IMR-90 (cell line): ENCODE results near the gene DCTD. TPM values are rescaled to one million over a fixed set of nuclear protein-coding genes. Genes with fewer than 3 reads are reported as not detected.

Experiments used
- ATAC-seq: fragments of 200-7000 bp; cut with Tn5 transposase; 2 replicates; pipeline ENCODE4 v1.9.1; 2020; ENCODE audit warnings: low read depth, mild to moderate bottlenecking, moderate library complexity
- BruUV-seq: library from RNA; stranded (reverse); fragments of 400-500 nt; replicated peaks from 2 replicates; lab custom pipeline; 2021; lab: Mats Ljungman, UMichigan
- CTCF ChIA-PET: fragments of 300-600 bp; formaldehyde crosslinking; extraction: SDS; loops from one replicate; lab custom pipeline; 2021; ENCODE audit warnings: antibody characterized with exemption; lab: Yijun Ruan, JAX
- POLR2A ChIA-PET: fragments of 300-600 bp; sonication (Branson Sonifier 250); formaldehyde crosslinking; loops from one replicate; lab custom pipeline; 2022; ENCODE audit warnings: antibody characterized with exemption; ENCODE audit not compliant: unreplicated experiment; lab: Charles Lee
- DNase-seq: peaks from one replicate; pipeline ENCODE4 v3.0.0; 2013
- H2AFZ ChIP-seq: replicated peaks from 2 replicates; pipeline ENCODE3; 2013; ENCODE audit warnings: low read length, mild to moderate bottlenecking; ENCODE audit not compliant: poor library complexity
- H2AK5ac ChIP-seq: 2 replicates; pipeline ENCODE4 v1.6.1; 2013; ENCODE audit warnings: low read depth, low read length, inconsistent platforms
- H2AK9ac ChIP-seq: replicated peaks from 2 replicates; pipeline ENCODE3; 2013; ENCODE audit warnings: mild to moderate bottlenecking, low read depth, low read length, moderate library complexity; ENCODE audit not compliant: poor library complexity
- H2BK120ac ChIP-seq: 2 replicates; pipeline ENCODE4 v1.6.1; 2013; ENCODE audit warnings: low read depth, low read length, inconsistent platforms
- H2BK15ac ChIP-seq: 3 replicates; pipeline ENCODE4 v1.6.1; 2013; ENCODE audit warnings: low read depth, low read length, inconsistent platforms
- H2BK20ac ChIP-seq: 2 replicates; pipeline ENCODE4 v1.6.1; 2013; ENCODE audit warnings: low read depth, mild to moderate bottlenecking, inconsistent platforms, low read length, moderate library complexity
- H2BK5ac ChIP-seq: 2 replicates; pipeline ENCODE4 v1.6.1; 2013; ENCODE audit warnings: mild to moderate bottlenecking, low read depth, low read length, inconsistent platforms; ENCODE audit not compliant: poor library complexity, severe bottlenecking
- H3K14ac ChIP-seq: replicated peaks from 2 replicates; pipeline ENCODE4 v1.6.1; 2013; ENCODE audit warnings: low read depth, low read length, inconsistent platforms
- H3K18ac ChIP-seq: 2 replicates; pipeline ENCODE4 v1.6.1; 2013; ENCODE audit warnings: low read depth, low read length, control low read depth
- H3K23ac ChIP-seq: 2 replicates; pipeline ENCODE4 v1.6.1; 2013; ENCODE audit warnings: low read depth, low read length, inconsistent platforms
- H3K27ac ChIP-seq: 2 replicates; pipeline ENCODE4 v1.5.1; 2013; ENCODE audit warnings: mild to moderate bottlenecking, control low read depth, low read length; ENCODE audit not compliant: insufficient read depth
- H3K27me3 ChIP-seq: 2 replicates; pipeline ENCODE4 v1.6.1; 2013; ENCODE audit warnings: low read length; ENCODE audit not compliant: control insufficient read depth, insufficient read depth
- H3K36me3 ChIP-seq: 2 replicates; pipeline ENCODE4 v1.6.1; 2013; ENCODE audit warnings: low read length, mixed read lengths; ENCODE audit not compliant: control insufficient read depth, insufficient read depth
- H3K4ac ChIP-seq: 2 replicates; pipeline ENCODE4 v1.6.1; 2013; ENCODE audit warnings: low read depth, low read length, inconsistent platforms
- H3K4me1 ChIP-seq: 2 replicates; pipeline ENCODE4 v1.6.1; 2013; ENCODE audit warnings: low read length, mixed read lengths; ENCODE audit not compliant: control insufficient read depth, insufficient read depth
- H3K4me2 ChIP-seq: 2 replicates; pipeline ENCODE4 v1.6.1; 2013; ENCODE audit warnings: low read depth, mild to moderate bottlenecking, control low read depth, low read length, moderate library complexity
- H3K4me3 ChIP-seq: 2 replicates; pipeline ENCODE4 v1.5.1; 2013; ENCODE audit warnings: low read depth, mild to moderate bottlenecking, control low read depth, low read length, moderate library complexity; ENCODE audit not compliant: insufficient read depth
- H3K56ac ChIP-seq: 2 replicates; pipeline ENCODE4 v1.6.1; 2013; ENCODE audit warnings: low read length, inconsistent platforms; ENCODE audit not compliant: insufficient read depth; ENCODE audit errors: extremely low read depth
- H3K79me1 ChIP-seq, 2 experiments: 2 replicates each; pipeline ENCODE4 v1.6.1; 2013; ENCODE audit warnings: low read length in 2 of 2, inconsistent platforms in 1 of 2, low read depth in 1 of 2
- H3K9ac ChIP-seq: 2 replicates; pipeline ENCODE4 v1.6.1; 2013; ENCODE audit warnings: low read depth, low read length, control low read depth
- H3K9me1 ChIP-seq: 2 replicates; pipeline ENCODE4 v1.6.1; 2013; ENCODE audit warnings: low read length, inconsistent platforms; ENCODE audit not compliant: insufficient read depth
- H3K9me3 ChIP-seq: 2 replicates; pipeline ENCODE4 v1.6.1; 2013; ENCODE audit warnings: low read length; ENCODE audit not compliant: control insufficient read depth, insufficient read depth
- H4K20me1 ChIP-seq: 2 replicates; pipeline ENCODE4 v1.6.1; 2013; ENCODE audit warnings: low read length, inconsistent platforms; ENCODE audit not compliant: insufficient read depth
- H4K5ac ChIP-seq: 2 replicates; pipeline ENCODE4 v1.6.1; 2013; ENCODE audit warnings: mild to moderate bottlenecking, low read depth, low read length, control low read depth
- H4K8ac ChIP-seq, 2 experiments: 2 replicates each; pipeline ENCODE4 v1.6.1; 2013; ENCODE audit warnings: low read depth in 2 of 2, low read length in 2 of 2, control low read depth in 1 of 2, inconsistent platforms in 1 of 2
- H4K91ac ChIP-seq: 2 replicates; pipeline ENCODE4 v1.6.1; 2013; ENCODE audit warnings: low read depth, low read length, inconsistent platforms; ENCODE audit not compliant: insufficient read depth
- BHLHE40 ChIP-seq: fragments of 150-350 bp; IDR thresholded peaks from 2 replicates; pipeline ENCODE4 v1.6.1; 2016; ENCODE audit warnings: mild to moderate bottlenecking, low read depth, low read length
- CEBPB ChIP-seq: IDR thresholded peaks from 2 replicates; pipeline ENCODE4 v1.6.1; 2012; ENCODE audit warnings: low read depth, low read length, improper control_type of control experiment
- CHD1 ChIP-seq: IDR thresholded peaks from 2 replicates; pipeline ENCODE4 v1.6.1; 2012; ENCODE audit warnings: low read depth, low read length, improper control_type of control experiment
- CTCF ChIP-seq: conservative IDR thresholded peaks from 2 replicates; pipeline ENCODE4 v1.5.1; 2012; ENCODE audit warnings: mild to moderate bottlenecking, low read depth, low read length, improper control_type of control experiment
- FOS ChIP-seq: fragments of 150-350 bp; IDR thresholded peaks from 2 replicates; pipeline ENCODE4 v1.6.1; 2016; ENCODE audit warnings: low read depth, low read length
- MAFK ChIP-seq: IDR thresholded peaks from 2 replicates; pipeline ENCODE4 v1.6.1; 2012; ENCODE audit warnings: low read depth, low read length, improper control_type of control experiment
- MAZ ChIP-seq: IDR thresholded peaks from 2 replicates; pipeline ENCODE4 v1.6.1; 2012; ENCODE audit warnings: low read depth, mild to moderate bottlenecking, low read length, improper control_type of control experiment, moderate library complexity, borderline replicate concordance
- MXI1 ChIP-seq: IDR thresholded peaks from 2 replicates; pipeline ENCODE4 v1.6.1; 2012; ENCODE audit warnings: low read depth, mild to moderate bottlenecking, low read length, moderate library complexity, borderline replicate concordance
- NFE2L2 ChIP-seq: fragments of 150-350 bp; IDR thresholded peaks from 2 replicates; pipeline ENCODE4 v1.6.1; 2016; ENCODE audit warnings: low read depth, mild to moderate bottlenecking, low read length
- POLR2A ChIP-seq: IDR thresholded peaks from 2 replicates; pipeline ENCODE4 v1.6.1; 2012; ENCODE audit warnings: mild to moderate bottlenecking, low read depth, low read length
- RFX5 ChIP-seq: IDR thresholded peaks from 2 replicates; pipeline ENCODE4 v1.8.0; 2012; ENCODE audit warnings: low read depth, mild to moderate bottlenecking, low read length, moderate library complexity
- SMC3 ChIP-seq: fragments of 150-350 bp; IDR thresholded peaks from 2 replicates; pipeline ENCODE4 v1.6.1; 2016; ENCODE audit warnings: low read depth, mild to moderate bottlenecking, antibody characterized with exemption, low read length, moderate library complexity
- WGBS, 2 experiments: methylation state at CpG; one replicate each; pipeline versions ENCODE4 v1.1.5 to v1.1.7; 2013; ENCODE audit warnings: missing lambda C conversion rate in 2 of 2; ENCODE audit not compliant: insufficient read length in 1 of 2; ENCODE audit errors: extremely low coverage in 2 of 2; 5-methylcytosine and 5-hydroxymethylcytosine counted together
- dilution Hi-C: fragments of 300-500 bp; cut with HindIII; formaldehyde crosslinking; loops from one replicate; pipeline ENCODE4 v1.14.3; 2018; ENCODE audit warnings: low sequenced_read_pairs; ENCODE audit not compliant: unreplicated experiment
- in situ Hi-C: fragments of 300-500 bp; cut with MboI; formaldehyde crosslinking; loops from 3 replicates; pipeline ENCODE4 v1.14.3; 2019; ENCODE audit warnings: low sequenced_read_pairs, inconsistent platforms, mixed read lengths
- intact Hi-C: fragments of 100-400 bp; cut with micrococcal nuclease; formaldehyde crosslinking; loops from 2 replicates; pipeline ENCODE4 v1.10.0; 2022
- polyA plus RNA-seq, 3 experiments: library from polyadenylated mRNA; depleted of rRNA; stranded (reverse); fragments of >200 nt; gene quantifications; 2 replicates each; pipeline ENCODE4 v1.2.3, GENCODE V29; 2012; ENCODE audit warnings: low replicate concordance in 1 of 3
- total RNA-seq: library from RNA; depleted of rRNA; stranded (reverse); fragments of >200 nt; gene quantifications from 2 replicates; pipeline ENCODE4 v1.2.3, GENCODE V29; 2012
- TF ChIP-seq, protein P1 (sequence below): fragments of 150-350 bp; IDR thresholded peaks from 2 replicates; pipeline ENCODE4 v1.6.1; 2017; ENCODE audit warnings: mild to moderate bottlenecking, antibody characterized with exemption, low read length, low read depth

DCTD gene
- total and polyA plus RNA-seq, 2 of the 4 experiments (the other 2 are of a cell fraction): 90.3 to 127 TPM

GRCh38 chr4:182888891-182889290 lies 28.3 kb downstream of the DCTD start:
- H3K4me3 ChIP-seq: no peak overlapping the region
- no peak overlapping the region for H4K5ac ChIP-seq
- no peak overlapping the region for H2BK5ac ChIP-seq
- H3K9me3 ChIP-seq: no peaks in the 10 kb centered on the region
- no peak overlapping the region for H2BK15ac ChIP-seq
- H3K27ac ChIP-seq: no peak overlapping the region
- BruUV-seq: no TSS peak
- ATAC-seq (no peak), DNase-seq (no peak)
- H2AFZ ChIP-seq: no peak overlapping the region
- no peak overlapping the region for H2BK20ac ChIP-seq
- H2AK9ac ChIP-seq: no peak overlapping the region
- H3K14ac ChIP-seq: no peak overlapping the region
- dilution Hi-C loops: no loop called here
- H3K4me2 ChIP-seq: no peak overlapping the region
- no peak overlapping the region for H3K4ac ChIP-seq
- no peaks in the 10 kb centered on the region for H3K9me1 ChIP-seq
- no peak for TF ChIP-seq MAFK
- TF ChIP-seq, protein P1, sequence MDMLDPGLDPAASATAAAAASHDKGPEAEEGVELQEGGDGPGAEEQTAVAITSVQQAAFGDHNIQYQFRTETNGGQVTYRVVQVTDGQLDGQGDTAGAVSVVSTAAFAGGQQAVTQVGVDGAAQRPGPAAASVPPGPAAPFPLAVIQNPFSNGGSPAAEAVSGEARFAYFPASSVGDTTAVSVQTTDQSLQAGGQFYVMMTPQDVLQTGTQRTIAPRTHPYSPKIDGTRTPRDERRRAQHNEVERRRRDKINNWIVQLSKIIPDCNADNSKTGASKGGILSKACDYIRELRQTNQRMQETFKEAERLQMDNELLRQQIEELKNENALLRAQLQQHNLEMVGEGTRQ: no peak
- no peak for TF ChIP-seq CTCF
- TF ChIP-seq SMC3: no peak
- TF ChIP-seq CEBPB: no peak
- TF ChIP-seq MAZ: no peak
- no peak for TF ChIP-seq CHD1
- no peak for TF ChIP-seq FOS
- no peak for TF ChIP-seq RFX5
- TF ChIP-seq NFE2L2: no peak
- no peak for TF ChIP-seq MXI1
- no peak for TF ChIP-seq BHLHE40
- TF ChIP-seq POLR2A: no peak
- CTCF ChIA-PET: no interaction called here
- no peak overlapping the region for H4K91ac ChIP-seq
- no peak overlapping the region for H3K23ac ChIP-seq
- intact Hi-C loops: no loop called here
- H3K4me1 ChIP-seq: no peaks in the 10 kb centered on the region; the same call in 1 of the 2 replicates
- H3K36me3 ChIP-seq: peaks cover 36% of the 10 kb centered on the region
- H4K20me1 ChIP-seq: no peaks in the 10 kb centered on the region
- no peak overlapping the region for H3K18ac ChIP-seq
- peaks cover 3 to 20% of the 10 kb centered on the region in 2 experiments; a peak in 3 of 4 replicates for H3K79me1 ChIP-seq
- H2BK120ac ChIP-seq: no peak overlapping the region
- H3K9ac ChIP-seq: no peak overlapping the region
- no peak overlapping the region for H4K8ac ChIP-seq
- 100% methylated on average over 1 of the region's 4 CpGs; no CpG with 5 or more reads in 1 of the 2 experiments for WGBS, 2 experiments
- no peak overlapping the region for H3K56ac ChIP-seq
- in situ Hi-C loops: no loop called here
- POLR2A ChIA-PET: no interaction called here
- no peaks in the 10 kb centered on the region for H3K27me3 ChIP-seq
- H2AK5ac ChIP-seq: no peak overlapping the region
